HG03039 (cell line): ENCODE data around the gene CD226.
"Not testable (repeated sequence)": the region's sequence is repeated elsewhere in the genome, so short reads cannot be mapped to it uniquely, and the experiment has no call there.

ENCODE experiments used
- ATAC-seq: cut with Tn5 transposase; IDR thresholded peaks from one replicate; pipeline ENCODE4 v1.9.1; 2021; ENCODE audit warnings: mild to moderate bottlenecking, moderate library complexity; ENCODE audit not compliant: unreplicated experiment

The CD226 gene

GRCh38 chr18:69876490-69876889 is 71.2 kb downstream of the CD226 start:
- no peak for ATAC-seq

DNA sequence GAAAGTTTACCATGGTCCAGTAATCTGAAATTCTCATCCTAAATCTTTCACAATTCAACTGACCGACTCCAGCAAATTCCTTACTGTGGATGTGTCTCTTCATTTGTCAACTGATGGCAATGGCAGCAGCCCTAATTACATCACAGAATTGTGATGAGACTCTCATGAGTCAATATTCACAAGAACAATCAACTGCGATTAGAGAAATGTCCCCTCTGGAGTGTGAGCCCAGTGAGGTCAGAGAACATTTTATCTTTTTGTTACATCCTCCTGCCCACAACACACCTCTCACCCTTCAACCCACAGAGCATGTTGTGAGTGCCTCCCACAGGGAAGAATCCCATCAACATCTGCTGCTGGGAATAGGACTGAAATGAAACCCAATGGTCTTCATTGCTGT is 73.6 kb downstream of the CD226 start:
- no peak for ATAC-seq

- no peak for ATAC-seq
These were observed 75.0 kb downstream of the CD226 start for GRCh38 chr18:69872661-69873060.

DNA sequence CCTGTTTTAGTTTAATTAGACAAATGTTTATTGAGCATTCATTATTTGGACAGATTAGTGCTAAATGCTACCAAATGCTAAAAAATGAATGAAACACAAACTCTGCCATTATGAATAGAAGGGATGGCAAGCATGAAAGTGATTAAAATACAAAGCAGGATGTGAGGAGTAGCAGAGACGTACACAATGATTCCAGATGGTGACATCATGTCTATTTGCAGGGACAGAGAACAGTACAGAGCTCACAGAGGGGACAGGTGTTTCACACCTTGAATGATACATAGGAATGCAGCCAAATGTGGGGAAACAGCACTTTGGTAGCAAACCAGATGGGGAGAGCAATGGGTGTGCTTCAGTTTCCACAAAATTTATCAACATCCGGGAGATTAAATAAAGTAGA is 76.3 kb downstream of the CD226 start:
- no peak for ATAC-seq

- no peak for ATAC-seq
These were observed 76.9 kb downstream of the CD226 start for GRCh38 chr18:69870736-69871135.

- no peak for ATAC-seq
These were observed 81.5 kb downstream of the CD226 start for GRCh38 chr18:69866212-69866611.

GRCh38 chr18:69865776-69866175 is 81.9 kb downstream of the CD226 start:
- no peak for ATAC-seq

DNA sequence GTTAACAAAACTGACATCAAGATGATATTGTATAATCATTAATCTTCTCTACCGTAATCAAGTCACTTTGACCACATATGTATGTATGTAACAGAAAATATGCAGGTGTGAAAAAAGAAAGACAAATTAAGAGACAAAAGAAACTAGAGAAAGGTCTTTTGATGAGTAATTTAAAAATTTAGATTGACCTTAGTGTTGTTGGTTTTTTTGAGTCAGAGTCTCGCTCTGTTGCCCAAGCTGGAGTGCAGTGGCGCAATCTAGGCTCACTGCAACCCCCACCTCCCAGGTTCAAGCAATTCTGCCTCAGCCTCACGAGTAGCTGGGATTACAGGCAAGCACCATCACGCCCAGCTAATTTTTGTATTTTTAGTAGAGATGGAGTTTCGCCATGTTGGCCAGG is 82.9 kb downstream of the CD226 start:
- peak; percentile 71 for ATAC-seq

- no peak for ATAC-seq
These were observed 88.8 kb downstream of the CD226 start for GRCh38 chr18:69858897-69859296.

DNA sequence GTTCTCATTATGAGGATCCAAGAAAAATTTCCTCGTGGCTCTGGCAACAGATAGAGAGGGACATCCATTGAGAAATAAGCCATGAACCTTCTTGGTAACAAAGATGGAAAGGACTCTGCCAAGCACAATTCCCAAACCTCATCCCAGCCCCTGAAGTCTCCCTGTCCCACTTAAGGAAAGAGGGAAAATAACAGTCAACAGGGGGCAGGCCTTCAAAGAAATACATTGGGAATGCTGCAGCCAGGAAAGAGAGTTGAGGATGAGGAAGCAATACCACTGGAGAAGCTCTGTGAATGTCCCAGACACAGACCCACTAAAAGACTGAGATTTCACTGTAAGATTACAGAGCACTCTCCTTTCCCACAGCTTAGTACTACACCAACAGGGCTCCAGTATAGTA is 93.2 kb downstream of the CD226 start:
- ATAC-seq = no peak

DNA sequence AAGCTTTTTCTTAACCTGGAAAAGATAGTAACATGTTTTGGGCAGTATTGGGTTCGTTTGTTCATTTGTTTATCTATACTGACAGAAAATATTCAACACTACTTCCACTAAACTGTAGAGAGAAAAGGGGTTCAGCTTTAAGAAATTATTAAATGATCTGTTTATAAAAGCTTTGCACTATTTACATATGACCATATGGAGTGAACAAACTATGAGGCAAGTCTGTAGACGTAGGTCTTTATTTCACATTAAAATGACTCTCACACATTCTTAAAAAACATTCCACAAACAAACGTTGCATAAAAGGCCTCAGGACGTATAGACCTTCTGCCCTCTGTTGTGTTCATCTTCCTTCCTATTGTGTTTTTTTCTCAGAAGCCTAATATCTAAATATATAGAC is 94.6 kb downstream of the CD226 start:
- no peak for ATAC-seq

DNA sequence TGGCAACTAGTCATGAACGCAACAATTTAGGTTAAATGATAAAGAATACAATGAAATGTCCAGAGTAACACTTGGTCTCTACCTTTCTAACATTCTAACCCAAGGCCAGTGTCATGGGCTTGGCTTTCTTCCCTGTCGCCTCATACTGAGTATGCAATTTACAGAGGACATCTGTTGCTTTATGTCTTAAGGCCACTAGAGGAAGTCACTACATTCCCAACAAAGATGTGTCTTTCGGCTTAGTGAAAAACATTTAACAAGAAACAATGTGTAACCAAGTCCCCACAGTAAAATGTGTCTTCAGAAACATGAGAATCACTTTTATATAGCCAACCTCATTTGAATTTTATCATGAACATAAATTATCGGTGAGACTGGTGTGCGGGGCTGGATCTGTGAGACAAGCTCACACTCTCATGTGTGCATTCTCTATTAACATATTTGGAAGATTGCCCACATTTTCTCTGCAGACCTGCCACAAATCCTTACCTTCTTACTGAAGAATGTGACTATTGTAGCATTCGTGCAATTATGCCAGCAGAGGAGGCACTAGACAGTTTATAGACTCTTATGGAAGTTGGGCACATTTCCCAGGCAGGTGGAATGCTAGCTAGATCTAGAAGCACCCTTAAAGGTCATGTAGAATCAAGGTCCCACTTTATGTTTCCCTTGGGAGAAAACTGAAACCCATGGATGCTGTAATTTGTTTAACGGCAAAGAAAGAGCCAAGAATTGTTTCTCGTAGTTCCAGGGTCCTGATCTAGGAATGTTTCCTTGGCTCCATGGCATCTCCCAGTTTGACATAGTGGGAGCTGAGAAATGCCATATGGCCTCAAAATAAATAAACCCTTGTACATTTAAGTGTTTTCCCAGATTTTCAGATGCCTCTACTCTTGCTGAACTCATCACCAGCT is 101.8 kb downstream of the CD226 start:
- ATAC-seq = no peak

DNA sequence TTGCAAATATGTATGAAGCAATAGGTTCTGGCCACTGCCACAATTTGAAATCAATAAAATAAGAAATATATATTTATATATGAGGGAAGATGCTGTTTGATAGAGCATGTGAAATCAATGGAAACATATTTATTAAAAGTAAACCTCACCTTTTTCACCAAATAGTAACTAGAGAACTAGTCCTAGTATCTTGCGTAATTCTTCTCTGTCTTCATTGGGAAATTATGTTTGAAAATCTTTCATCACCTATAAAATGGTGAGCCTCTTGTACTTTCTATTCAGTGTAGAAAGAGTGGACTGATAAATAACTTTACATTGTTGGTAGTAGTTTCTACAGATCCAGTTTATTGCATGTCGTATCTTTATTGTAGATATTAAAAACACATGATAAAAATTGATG is 103.0 kb downstream of the CD226 start:
- no peak for ATAC-seq

GRCh38 chr18:69843015-69843414 is 104.7 kb downstream of the CD226 start:
- ATAC-seq = no peak

- no peak for ATAC-seq
These were observed 106.6 kb downstream of the CD226 start for GRCh38 chr18:69841117-69841516.

- ATAC-seq = no peak
These were observed 107.2 kb downstream of the CD226 start for GRCh38 chr18:69840445-69840844.

DNA sequence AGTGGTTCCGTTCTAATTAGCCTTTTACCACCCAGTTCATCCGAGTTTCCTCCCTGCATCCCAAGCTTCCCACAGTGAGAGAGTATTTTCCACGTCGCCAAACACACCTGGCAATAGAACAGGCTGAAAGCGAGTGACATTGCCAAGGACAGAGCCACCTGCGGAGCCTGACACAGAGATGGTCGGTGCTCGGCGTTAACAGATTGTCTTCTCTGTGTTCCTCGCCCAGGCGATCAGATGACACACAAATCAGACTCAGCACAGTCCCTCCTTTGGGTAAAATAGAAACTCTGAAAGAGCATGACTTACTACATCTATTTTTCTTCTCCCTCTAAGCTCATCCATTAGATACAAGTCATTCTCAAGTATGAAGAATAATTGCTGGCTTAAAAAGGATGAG is 107.7 kb downstream of the CD226 start:
- ATAC-seq = no peak

DNA sequence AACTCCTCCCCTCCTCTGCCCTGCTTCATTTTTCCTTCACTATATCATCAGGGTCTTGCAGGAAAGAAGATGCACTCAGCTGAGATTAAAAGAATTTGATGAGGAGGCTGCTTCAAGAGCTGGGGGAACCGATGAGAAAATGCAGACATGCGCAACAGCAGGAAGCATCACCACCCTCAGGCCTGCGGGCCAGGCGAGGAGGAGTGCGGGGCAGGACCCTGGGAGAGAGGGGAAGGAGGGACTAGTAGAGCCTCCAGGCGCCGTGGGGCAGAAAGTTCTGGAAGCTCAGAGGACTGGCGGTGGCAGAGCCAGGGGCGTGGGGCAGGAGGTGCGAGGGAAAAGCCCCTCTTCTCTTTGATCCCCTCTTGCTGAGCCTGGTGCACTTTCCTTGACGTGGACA is 108.2 kb downstream of the CD226 start:
- no peak for ATAC-seq

DNA sequence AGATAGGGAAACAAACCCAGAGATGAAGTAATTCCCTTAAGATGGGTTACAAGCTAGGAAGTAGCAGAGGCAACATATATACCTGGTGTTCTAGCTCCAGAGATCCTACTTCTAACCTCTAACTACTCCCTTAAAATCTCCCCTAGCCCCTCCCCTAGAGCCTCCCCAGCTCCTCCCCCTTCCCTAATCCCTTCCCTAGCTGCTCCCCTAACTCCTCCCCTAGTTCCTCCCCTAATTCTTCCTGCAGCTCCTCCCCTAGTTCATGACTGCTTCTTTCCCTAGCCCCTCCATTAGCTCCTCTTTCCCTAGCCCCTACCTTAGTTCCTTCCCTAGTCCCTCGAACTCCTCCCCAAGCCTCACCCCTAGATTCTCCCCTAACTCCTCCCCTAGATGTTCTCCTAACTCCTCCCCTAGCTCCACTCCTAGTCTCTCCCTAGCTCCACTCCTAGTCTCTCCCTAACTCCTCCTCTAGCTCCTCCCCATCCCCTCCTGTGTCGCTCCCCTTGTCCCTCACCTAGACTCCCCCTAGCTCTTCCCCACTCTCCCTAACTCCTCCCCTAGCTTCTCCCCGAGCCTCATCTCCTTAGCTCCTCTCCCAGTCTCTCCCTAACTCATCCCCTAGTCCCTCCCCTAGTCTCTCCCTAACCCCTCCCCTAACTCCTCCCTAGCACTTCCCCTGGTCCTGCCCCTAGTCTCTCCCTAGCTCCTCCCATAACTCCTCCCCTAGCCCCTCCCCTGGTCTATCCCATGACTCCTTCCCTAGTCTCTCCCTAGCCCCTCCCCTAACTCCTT is 108.9 kb downstream of the CD226 start:
- peak; percentile 80 for ATAC-seq

DNA sequence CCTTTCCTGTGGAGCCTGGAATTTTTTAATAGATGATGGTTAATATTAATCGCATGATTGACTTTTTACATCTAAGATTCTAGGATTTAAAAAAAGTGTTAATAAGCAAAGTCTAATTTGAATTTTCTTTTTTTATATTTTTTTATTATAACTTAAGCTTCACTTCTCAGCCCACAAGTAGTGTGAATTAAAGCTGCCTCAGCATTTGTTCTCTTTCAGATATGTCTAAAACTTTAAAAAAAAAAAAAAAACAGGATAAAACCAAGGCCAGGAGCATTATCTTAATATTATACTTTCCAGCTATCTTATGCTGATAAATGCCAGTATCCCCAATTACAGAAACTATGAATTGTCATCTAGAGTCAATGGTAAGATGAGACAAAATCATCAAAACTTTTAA is 109.7 kb downstream of the CD226 start:
- ATAC-seq = no peak

- not testable (repeated sequence) for ATAC-seq
These were observed 112.7 kb downstream of the CD226 start for GRCh38 chr18:69834980-69835379.

DNA sequence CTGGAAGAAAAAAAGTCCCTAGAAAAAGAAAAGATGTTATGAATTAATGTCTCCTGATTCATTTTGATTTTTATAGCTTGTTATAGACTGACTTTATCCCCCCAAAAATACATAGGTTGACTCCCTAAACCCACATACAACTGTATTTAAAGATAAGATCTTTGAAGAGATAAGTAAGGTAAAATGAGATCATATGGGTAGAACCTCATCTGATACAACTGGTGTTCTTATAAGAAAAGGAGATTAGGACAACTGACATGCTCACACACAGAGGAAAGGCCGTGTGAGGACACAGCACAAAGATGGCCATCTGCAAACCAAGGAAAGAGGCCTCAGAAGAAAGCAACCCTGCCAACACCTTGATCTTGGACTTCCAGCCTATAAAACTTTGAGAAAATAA is 117.5 kb downstream of the CD226 start:
- no peak for ATAC-seq
